GM10266 (cell line): ENCODE results near the gene FRMPD1.

Experiments used
- DNase-seq: peaks from one replicate; pipeline ENCODE4 v3.0.0; 2012; ENCODE audit errors: extremely low spot score
- CTCF ChIP-seq: IDR thresholded peaks from 2 replicates; pipeline ENCODE4 v1.5.1; 2012; ENCODE audit warnings: mild to moderate bottlenecking, low read depth; ENCODE audit not compliant: control insufficient read depth, insufficient read depth; ENCODE audit errors: missing control alignments

FRMPD1 gene

GRCh38 chr9:37632479-37632878 lies 18.3 kb upstream of the FRMPD1 start:
- DNase-seq, result no peak
- no peak for TF ChIP-seq CTCF

GRCh38 chr9:37635808-37636207 lies 14.9 kb upstream of the FRMPD1 start:
- no peak for TF ChIP-seq CTCF
- DNase-seq, result no peak

GRCh38 chr9:37636511-37637448 lies 14.0 kb upstream of the FRMPD1 start:
- DNase-seq, result no peak
- no peak for TF ChIP-seq CTCF

- TF ChIP-seq CTCF, result no peak
- no peak for DNase-seq
These were observed 11.5 kb upstream of the FRMPD1 start for GRCh38 chr9:37639109-37639762.

GRCh38 chr9:37639841-37640240 lies 10.9 kb upstream of the FRMPD1 start:
- no peak for TF ChIP-seq CTCF
- no peak for DNase-seq

- no peak for DNase-seq
- no peak for TF ChIP-seq CTCF
These were observed 10.5 kb upstream of the FRMPD1 start for GRCh38 chr9:37640246-37640645.

GRCh38 chr9:37641331-37641730 lies 9.4 kb upstream of the FRMPD1 start:
- TF ChIP-seq CTCF, result no peak
- no peak for DNase-seq
